HepG2 (cell line): Measurements from ENCODE around the gene MSL3B.

ENCODE experiments used
- AGO1 ChIP-seq: fragments of 200-400 bp; formaldehyde crosslinking; IDR thresholded peaks from 2 replicates; pipeline ENCODE4 v1.6.1; 2017; ENCODE audit warnings: mild to moderate bottlenecking, low read depth, low read length, moderate library complexity; ENCODE audit not compliant: poor library complexity, severe bottlenecking
- ARID5B ChIP-seq: IDR thresholded peaks from 2 replicates; pipeline ENCODE4 v1.4.0; 2020; ENCODE audit warnings: mild to moderate bottlenecking, missing genetic modification reagents
- ARNT2 ChIP-seq: sonication (generic); formaldehyde crosslinking; IDR thresholded peaks from 2 replicates; pipeline ENCODE4 v1.8.0; 2022; ENCODE audit warnings: mild to moderate bottlenecking, low read depth, missing genetic modification reagents, moderate library complexity
- CBX5 ChIP-seq: sonication (generic); formaldehyde crosslinking; IDR thresholded peaks from 2 replicates; pipeline ENCODE4 v1.4.0; 2020; ENCODE audit warnings: missing genetic modification reagents, borderline replicate concordance
- ETV5 ChIP-seq: IDR thresholded peaks from 2 replicates; pipeline ENCODE4 v1.6.1; 2018; ENCODE audit warnings: missing biosample characterization, missing genetic modification reagents, inconsistent platforms, borderline replicate concordance
- MED13 ChIP-seq: sonication (generic); formaldehyde crosslinking; IDR thresholded peaks from 2 replicates; pipeline ENCODE4 v1.5.0; 2020; ENCODE audit warnings: missing genetic modification reagents
- NFIB ChIP-seq: sonication (generic); formaldehyde crosslinking; IDR thresholded peaks from 2 replicates; pipeline ENCODE4 v1.9.0; 2021; ENCODE audit warnings: missing genetic modification reagents, mild to moderate bottlenecking, borderline replicate concordance
- NONO ChIP-seq, 2 experiments: fragments of 450-650 bp in 1 of 2; sonication (generic) in 1 of 2; formaldehyde crosslinking in 1 of 2; IDR thresholded peaks in 1 of 2; conservative IDR thresholded peaks in 1 of 2; 2 replicates each; pipeline versions ENCODE4 v1.6.1 to v1.8.0; 2017 to 2022; ENCODE audit warnings: mild to moderate bottlenecking in 1 of 2, missing genetic modification reagents in 1 of 2, moderate library complexity in 1 of 2
- POLR2G ChIP-seq: fragments of 200-400 bp; formaldehyde crosslinking; IDR thresholded peaks from 2 replicates; pipeline ENCODE4 v1.6.1; 2018; ENCODE audit warnings: mild to moderate bottlenecking, low read depth, low read length, moderate library complexity
- SALL1 ChIP-seq: sonication (generic); formaldehyde crosslinking; IDR thresholded peaks from 2 replicates; pipeline ENCODE4 v1.8.0; 2022; ENCODE audit warnings: mild to moderate bottlenecking, missing genetic modification reagents
- SKI ChIP-seq: fragments of 450-650 bp; IDR thresholded peaks from one replicate; pipeline ENCODE4 v1.6.1; 2018; ENCODE audit warnings: mild to moderate bottlenecking; ENCODE audit not compliant: partially characterized antibody
- SMC3 ChIP-seq: IDR thresholded peaks from 2 replicates; pipeline ENCODE4 v1.6.1; 2011; ENCODE audit warnings: low read length, improper control_type of control experiment
- STAG1 ChIP-seq: sonication (generic); formaldehyde crosslinking; IDR thresholded peaks from 2 replicates; pipeline ENCODE4 v1.4.0; 2020; ENCODE audit warnings: missing genetic modification reagents
- THAP11 ChIP-seq: IDR thresholded peaks from 2 replicates; pipeline ENCODE4 v1.6.1; 2016; ENCODE audit warnings: missing biosample characterization, missing genetic modification reagents
- XRCC5 ChIP-seq: fragments of 200-400 bp; formaldehyde crosslinking; optimal IDR thresholded peaks from 2 replicates; pipeline ENCODE3; 2017; ENCODE audit warnings: mild to moderate bottlenecking, low read length
- ZNF598 ChIP-seq: sonication (generic); formaldehyde crosslinking; IDR thresholded peaks from 2 replicates; pipeline ENCODE4 v1.5.1; 2020; ENCODE audit warnings: mild to moderate bottlenecking, missing genetic modification reagents, borderline replicate concordance
- ZNF703 ChIP-seq: sonication (generic); formaldehyde crosslinking; IDR thresholded peaks from 2 replicates; pipeline ENCODE4 v1.5.1; 2020; ENCODE audit warnings: missing genetic modification reagents, mild to moderate bottlenecking, moderate library complexity, borderline replicate concordance
- ZNF850 ChIP-seq: sonication (generic); formaldehyde crosslinking; conservative IDR thresholded peaks from 2 replicates; pipeline ENCODE4 v1.9.0; 2021; ENCODE audit warnings: mild to moderate bottlenecking, missing genetic modification reagents
- TF ChIP-seq, protein P1 (sequence below): IDR thresholded peaks from 2 replicates; pipeline ENCODE4 v1.6.1; 2016
- TF ChIP-seq, protein P2 (sequence below): sonication (generic); formaldehyde crosslinking; IDR thresholded peaks from 2 replicates; pipeline ENCODE4 v1.4.0; 2020; ENCODE audit warnings: missing genetic modification reagents
- TF ChIP-seq, protein P3 (sequence below): sonication (generic); formaldehyde crosslinking; IDR thresholded peaks from 2 replicates; pipeline ENCODE4 v1.5.0; 2020; ENCODE audit warnings: missing genetic modification reagents

MSL3B gene

DNA sequence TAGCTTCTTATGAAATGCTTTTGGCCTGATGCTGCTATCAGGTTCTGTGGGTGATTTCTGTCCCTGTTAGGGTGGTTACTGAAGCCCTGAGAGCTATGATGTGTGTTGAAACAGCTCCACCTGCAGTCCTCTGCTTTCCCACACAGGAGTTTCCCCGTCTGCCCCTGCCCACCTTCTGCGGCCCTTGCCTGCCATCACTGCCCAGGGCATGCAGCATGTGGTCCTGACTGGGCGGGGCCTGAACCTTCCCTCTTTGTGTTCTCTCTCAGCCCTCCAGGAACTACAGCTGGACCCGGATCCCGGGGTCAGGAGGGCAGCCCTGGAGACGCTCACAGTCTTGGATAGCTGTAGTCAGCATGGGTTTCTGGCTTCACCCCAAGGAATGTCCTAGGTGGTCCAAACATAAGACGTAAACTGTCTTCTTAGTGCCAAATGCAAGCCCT lies 35.3 kb downstream of the MSL3B start (continued):
- TF ChIP-seq, protein P1, sequence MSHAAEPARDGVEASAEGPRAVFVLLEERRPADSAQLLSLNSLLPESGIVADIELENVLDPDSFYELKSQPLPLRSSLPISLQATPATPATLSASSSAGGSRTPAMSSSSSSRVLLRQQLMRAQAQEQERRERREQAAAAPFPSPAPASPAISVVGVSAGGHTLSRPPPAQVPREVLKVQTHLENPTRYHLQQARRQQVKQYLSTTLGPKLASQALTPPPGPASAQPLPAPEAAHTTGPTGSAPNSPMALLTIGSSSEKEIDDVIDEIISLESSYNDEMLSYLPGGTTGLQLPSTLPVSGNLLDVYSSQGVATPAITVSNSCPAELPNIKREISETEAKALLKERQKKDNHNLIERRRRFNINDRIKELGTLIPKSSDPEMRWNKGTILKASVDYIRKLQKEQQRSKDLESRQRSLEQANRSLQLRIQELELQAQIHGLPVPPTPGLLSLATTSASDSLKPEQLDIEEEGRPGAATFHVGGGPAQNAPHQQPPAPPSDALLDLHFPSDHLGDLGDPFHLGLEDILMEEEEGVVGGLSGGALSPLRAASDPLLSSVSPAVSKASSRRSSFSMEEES: no peak
- TF ChIP-seq AGO1 (peak; percentile 46), SMC3 (peak; percentile 69; the same call in 1 of the 2 replicates), ETV5 (CRISPR knock-in tag) (no peak), CBX5 (CRISPR knock-in tag) (0 out of 2 replicates have a peak, but pooled peaks have one; percentile 13), STAG1 (peak; percentile 89), XRCC5 (peak; percentile 47), SALL1 (peak; percentile 15; the same call in 1 of the 2 replicates), THAP11 (CRISPR knock-in tag) (no peak), SKI (no peak), ZNF598 (0 out of 2 replicates have a peak, but pooled peaks have one; percentile 45), ARNT2 (CRISPR knock-in tag) (no peak), NONO (IDR thresholded peaks at IDR 0.05) (no peak), NONO (CRISPR knock-in tag; conservative IDR thresholded peaks at IDR 0.05) (0 out of 2 replicates have a peak, but pooled peaks have one; percentile 25), POLR2G (peak; percentile 54), NFIB (no peak), ZNF703 (CRISPR knock-in tag) (no peak), ARID5B (CRISPR knock-in tag) (no peak), ZNF850 (no peak), MED13 (CRISPR knock-in tag) (no peak)
- TF ChIP-seq, protein P2, sequence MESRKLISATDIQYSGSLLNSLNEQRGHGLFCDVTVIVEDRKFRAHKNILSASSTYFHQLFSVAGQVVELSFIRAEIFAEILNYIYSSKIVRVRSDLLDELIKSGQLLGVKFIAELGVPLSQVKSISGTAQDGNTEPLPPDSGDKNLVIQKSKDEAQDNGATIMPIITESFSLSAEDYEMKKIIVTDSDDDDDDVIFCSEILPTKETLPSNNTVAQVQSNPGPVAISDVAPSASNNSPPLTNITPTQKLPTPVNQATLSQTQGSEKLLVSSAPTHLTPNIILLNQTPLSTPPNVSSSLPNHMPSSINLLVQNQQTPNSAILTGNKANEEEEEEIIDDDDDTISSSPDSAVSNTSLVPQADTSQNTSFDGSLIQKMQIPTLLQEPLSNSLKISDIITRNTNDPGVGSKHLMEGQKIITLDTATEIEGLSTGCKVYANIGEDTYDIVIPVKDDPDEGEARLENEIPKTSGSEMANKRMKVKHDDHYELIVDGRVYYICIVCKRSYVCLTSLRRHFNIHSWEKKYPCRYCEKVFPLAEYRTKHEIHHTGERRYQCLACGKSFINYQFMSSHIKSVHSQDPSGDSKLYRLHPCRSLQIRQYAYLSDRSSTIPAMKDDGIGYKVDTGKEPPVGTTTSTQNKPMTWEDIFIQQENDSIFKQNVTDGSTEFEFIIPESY (CRISPR knock-in tag): 0 out of 2 replicates have a peak, but pooled peaks have one; percentile 7
- TF ChIP-seq, protein P3, sequence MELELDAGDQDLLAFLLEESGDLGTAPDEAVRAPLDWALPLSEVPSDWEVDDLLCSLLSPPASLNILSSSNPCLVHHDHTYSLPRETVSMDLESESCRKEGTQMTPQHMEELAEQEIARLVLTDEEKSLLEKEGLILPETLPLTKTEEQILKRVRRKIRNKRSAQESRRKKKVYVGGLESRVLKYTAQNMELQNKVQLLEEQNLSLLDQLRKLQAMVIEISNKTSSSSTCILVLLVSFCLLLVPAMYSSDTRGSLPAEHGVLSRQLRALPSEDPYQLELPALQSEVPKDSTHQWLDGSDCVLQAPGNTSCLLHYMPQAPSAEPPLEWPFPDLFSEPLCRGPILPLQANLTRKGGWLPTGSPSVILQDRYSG (CRISPR knock-in tag): no peak
- TF ChIP-seq, all 625 proteins: peak for 19
